Stimulated activated CD4-positive, alpha-beta T cell treated with anti-CD3 and anti-CD28 coated beads, TNF-alpha, amount 100 ng/mL, for 24 hours (primary cell): ENCODE results near the gene CDYL.

Experiments
- DNase-seq, 3 experiments: peaks; one replicate each; pipeline ENCODE4 v3.0.0-alpha.2; 2020; ENCODE audit warnings: low read depth in 3 of 3

The CDYL gene

DNA sequence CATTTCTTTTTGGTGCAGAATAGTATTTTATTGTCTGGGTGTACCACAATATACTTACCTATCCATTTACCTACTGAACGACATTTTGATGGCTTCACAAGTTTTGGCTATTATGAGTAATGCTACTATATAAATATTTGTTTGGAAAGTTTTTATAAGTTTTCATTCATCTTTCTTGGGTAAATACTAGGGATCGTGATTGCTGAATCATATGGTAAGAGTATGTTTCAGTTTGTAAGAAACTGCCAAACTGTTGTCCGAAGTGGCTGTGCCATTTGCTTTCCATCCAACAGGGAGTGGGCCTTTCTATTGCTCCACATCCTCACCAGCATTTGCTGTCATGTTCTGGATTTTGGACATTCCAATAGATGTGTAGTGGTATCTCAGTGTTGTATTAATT lies 104.2 kb downstream of the CDYL start:
- no peak for DNase-seq

GRCh38 chr6:4883298-4883697 lies 107.1 kb downstream of the CDYL start:
- no peak for DNase-seq

GRCh38 chr6:4884646-4885340 lies 108.6 kb downstream of the CDYL start:
- no peak for DNase-seq

DNA sequence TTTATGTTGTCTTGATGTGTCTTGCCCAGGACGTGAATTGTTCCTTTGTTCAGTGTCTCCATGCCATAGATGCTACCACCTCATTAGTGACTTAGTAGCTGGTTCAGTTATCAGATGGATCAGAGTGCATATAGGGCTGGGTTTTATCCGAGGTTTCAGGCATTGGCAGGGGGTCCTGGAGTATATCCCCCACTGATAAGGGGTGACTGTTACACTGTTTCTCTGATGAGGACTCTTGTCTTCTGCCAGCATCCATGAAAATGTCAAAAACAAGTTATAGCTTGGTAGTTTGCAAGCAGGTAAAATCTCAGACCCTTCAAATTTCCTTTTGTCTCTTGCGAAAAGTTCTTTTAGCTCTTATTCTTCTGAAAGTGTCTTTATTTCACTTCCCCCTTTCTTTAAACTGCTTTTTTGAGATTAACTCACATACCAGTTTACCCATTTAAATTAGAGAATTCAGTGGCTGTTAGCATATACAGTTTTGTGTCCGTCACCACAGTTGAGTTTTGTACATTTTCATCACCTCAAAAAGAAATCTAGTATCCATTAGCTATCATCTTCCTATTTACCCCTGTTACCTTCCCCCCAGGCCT lies 109.2 kb downstream of the CDYL start:
- DNase-seq: no peak

GRCh38 chr6:4888841-4889240 lies 112.6 kb downstream of the CDYL start:
- DNase-seq: no peak

DNA sequence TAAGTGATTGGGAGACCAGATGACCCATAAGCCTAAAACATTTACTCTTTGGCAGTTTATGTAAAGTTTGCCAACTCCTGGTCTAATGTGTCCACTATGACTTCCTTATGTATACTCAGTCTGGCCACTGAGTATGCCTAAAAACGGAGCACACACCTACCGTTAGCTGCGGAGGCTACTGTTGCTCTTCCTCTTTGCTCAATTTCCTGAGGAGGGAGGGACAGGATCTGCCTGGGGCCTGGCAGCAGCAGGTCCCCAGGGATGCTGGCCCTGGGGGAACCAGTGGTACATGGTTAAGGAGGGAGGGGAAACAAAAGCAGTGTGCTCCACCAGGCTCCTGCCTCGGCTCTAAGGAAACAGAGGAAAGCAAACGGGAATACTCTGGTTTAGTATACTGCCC lies 113.5 kb downstream of the CDYL start:
- no peak for DNase-seq

GRCh38 chr6:4890191-4890590 lies 114.0 kb downstream of the CDYL start:
- DNase-seq: no peak

DNA sequence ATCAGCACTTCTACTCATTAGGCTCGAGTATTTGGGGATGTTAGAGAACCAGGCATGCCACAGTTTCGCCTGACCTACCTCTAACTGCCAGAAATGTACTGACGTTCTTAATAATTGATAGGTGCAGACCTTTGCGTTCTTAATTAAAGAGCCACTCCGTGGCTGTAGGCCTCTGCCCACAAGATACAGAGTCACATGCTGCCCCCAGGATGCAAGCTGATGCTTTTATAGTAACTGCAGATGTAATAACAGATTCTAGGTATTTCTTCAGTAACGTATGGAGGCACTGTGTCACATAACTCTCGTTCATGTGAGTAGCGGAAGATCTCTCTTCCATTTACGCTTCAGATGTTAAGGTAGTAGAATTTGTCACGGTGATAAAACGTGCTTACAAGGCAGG lies 114.4 kb downstream of the CDYL start:
- no peak for DNase-seq

GRCh38 chr6:4891141-4891540 lies 114.9 kb downstream of the CDYL start:
- no peak for DNase-seq

DNA sequence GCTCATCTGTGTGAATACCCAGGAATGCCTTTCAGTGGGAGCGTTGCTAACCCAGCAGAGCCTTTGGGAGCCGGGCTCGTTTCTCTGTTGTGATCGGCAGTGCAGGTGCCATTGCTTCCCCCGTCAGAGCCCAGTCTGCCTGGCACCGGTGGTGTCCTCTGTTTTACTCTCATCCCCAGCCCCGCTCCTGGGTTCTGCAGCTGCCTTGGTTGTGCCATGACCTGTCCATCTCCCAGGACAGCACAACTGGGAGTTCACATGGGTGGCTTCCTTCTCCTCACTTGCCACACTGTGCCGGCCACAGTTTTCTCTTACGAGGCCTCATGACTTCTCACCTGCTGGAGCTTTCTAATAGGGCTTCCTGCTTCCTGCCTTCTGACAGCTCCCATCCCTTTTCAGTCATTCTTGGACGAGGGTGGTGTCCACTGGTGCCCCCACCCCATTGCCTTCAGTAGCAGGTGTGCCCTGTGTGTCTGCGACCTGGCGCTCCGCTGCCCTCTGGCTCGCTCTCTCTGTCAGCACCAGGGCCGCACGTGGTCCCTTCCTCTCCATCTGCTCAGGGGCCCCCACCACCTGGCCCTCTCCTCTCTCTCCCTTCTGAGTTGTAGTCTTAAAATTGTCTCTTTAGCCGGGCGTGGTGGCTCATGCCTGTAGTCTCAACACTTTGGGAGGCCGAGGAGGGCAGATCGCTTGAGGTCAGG lies 116.7 kb downstream of the CDYL start:
- no peak for DNase-seq

DNA sequence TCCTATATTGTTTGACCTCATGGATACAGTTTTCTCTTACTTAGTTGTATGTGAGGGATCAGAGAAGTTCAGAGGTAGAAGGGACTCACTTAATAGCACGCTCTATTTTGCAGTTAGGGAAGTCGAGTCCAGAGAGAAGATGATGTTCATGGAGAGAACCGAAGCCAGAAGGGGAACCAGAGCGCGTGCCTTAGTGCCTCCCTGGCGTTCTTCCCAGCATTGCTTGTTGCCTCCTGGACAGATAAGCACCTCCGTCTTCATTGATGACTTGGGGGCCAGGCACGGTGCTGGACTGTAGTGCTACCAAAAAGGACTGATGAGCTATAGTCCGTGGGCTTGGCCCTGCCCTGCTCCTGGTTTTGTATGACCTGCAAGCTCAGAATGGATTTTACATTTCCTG lies 117.8 kb downstream of the CDYL start:
- no peak for DNase-seq

DNA sequence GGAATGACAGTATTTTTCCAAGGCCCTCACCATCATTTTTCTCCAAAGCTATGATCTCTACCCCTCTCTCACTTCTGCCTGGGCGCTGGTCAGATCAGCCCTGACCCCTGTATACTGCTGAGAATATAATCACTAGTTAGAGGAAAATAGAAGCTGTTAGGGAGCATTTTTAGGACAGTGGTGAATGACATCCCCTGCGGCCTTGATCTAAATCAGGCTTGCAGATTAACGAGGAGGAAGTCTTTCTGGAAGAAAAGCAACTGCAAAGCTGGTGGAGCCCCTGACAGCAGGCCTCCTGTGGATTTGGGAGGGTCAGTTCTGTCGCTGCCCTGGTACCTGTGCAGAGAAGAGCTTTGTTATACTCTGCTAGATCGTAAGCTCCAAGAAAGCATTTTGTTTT lies 119.8 kb downstream of the CDYL start:
- no peak for DNase-seq

DNA sequence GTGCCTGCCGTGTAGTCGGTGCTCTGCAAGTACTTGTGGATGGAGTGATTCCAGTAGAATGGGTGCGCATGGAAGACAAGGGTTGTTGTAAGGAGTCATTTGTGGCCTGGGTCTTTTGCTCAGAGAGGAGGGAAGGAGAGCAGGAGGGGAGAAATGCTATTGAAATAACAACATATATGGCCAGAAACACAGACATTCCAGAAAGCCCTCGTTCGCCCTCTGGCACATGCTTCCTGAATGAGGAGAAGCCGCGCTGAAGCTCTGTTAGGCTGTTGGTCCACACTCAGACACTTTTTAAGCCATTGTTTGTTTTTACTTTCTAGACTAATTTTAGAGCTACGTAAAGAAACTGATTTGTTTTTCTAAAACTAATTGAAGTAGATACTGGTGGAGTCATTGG lies 120.2 kb downstream of the CDYL start:
- no peak for DNase-seq

- DNase-seq: no peak
Measured at GRCh38 chr6:4899249-4900034, 123.2 kb downstream of the CDYL start.

DNA sequence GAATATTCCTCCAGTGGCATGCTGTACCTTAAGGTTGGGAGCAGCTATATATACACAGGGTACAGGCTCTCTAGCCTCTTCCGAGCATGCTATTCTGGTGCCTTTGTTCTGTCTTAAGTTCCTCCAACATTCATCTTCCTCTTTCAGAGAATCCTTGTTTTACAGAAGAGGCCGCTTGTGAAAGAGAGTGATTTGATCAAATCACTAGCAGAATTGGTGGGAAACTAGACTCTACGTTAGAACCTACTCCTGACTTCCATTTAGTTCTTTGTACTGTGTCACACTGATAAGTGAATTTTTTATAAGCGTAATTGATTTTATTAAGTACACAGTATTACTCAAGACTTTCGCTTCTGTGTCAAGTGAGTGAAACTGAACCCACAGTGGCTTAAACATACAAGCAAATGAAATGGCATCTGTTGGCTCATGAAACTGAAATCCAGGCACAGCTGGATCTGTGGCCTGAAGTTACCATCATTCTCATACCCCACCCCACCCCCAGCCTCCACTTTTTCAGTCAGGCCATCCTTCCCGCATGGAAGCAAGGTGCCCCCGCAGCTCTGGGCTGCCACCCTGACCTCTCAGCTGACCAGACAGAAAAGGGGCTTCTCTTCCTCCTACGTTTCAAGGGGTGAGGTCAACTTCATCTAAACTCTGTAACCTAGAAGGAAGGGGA lies 125.3 kb downstream of the CDYL start:
- DNase-seq: no peak

DNA sequence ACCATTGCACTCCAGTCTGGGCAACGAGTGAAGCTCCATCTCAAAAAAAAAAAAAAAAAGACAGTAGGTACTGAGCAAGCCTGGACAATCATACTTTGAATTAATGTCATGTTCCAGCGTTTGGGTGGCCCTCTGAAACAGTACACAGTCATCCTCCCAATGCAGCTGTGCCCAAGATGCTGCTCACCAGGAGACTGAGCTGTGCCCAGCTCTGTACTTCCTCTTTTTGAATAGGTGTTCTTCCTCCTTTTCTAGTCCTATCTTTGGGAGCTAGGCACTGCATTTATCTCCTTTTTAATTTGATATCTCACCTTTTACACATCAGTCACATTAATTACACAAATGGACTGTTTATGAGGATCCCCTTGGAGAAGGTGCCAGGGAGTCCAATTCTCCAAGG lies 126.2 kb downstream of the CDYL start:
- no peak for DNase-seq

GRCh38 chr6:4903121-4903520 lies 126.9 kb downstream of the CDYL start:
- DNase-seq: no peak

- no peak for DNase-seq
Measured at GRCh38 chr6:4903751-4904370, 127.7 kb downstream of the CDYL start.

DNA sequence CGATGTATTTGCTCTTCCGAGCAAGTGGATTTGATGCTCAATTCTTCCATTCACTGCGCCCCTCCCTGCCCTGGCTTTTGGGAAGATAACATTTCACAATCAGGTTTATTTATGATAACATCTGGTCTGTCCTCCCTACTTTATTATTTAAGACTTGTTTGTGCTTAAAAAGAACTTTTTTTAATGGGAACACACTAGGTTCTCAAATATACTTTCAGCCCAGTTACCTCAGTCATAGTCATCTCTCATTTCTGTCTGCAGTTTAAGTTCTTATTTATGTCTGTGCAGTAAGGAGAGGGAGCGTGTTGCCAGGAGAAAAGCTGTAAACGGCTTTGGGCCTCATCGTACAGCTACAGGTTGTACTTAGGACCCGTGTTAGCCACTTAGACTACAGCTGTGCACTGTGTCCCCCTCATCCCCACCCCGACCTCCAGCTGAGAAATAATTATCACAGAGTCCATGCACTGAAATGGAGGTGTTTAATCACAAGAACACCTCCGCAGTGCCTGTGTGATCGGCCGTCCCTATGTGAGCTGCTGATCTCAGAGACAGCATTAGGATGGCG lies 128.3 kb downstream of the CDYL start:
- no peak for DNase-seq

DNA sequence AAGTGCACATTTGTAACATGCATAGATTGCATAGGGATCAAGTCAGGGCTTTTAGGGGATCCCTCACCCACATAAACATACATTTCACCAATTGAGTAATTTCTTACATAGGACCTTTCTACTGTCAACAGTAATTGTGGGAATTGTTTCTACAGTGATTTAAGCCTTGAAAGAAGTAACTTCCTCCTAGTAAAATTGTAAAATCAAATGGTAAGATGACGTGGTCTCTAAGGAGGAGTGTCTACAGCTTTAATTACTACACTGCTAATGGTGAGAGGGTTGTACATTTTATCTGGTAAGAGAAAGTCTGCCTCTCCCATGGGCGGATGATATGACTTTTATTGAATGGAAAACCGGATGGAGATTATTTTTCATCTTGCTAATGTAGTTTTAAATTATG lies 129.6 kb downstream of the CDYL start:
- no peak for DNase-seq
